Measurements from ENCODE around the gene EIF4E1B. TPM values are rescaled to one million over a fixed set of nuclear protein-coding genes. Genes with fewer than 3 reads are reported as not detected.

The EIF4E1B gene
- total and polyA plus RNA-seq, 10 donors: not detected

DNA sequence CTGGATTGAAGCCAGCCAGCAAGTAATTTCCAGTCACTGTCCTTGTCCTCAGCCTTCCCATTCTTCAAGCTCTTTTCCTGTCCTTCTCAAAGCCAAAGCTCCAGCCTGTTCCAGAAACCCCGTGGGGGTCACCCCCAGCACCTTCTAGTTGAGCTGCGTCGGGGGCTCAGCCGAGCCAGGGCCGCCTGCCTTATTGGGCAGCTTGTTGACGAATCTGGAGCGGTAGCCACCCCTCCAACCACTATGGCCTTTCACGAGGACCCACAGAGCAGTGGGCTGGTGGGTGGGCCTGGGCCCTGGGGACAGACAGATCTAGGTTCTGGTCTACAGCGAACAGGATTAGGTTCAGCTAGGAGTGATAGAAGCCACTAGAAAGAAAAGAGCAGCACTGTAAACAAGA, 64.2 kb downstream of the EIF4E1B start:
- peaks cover 0 to 100% (median 49%) of the 10 kb centered on the region in 7 donors for H3K27me3 ChIP-seq (replicated peaks in 1 of 7)
- 54 to 74% (median 60%) methylated on average over 9 of the region's 9 CpGs for WGBS, 5 donors
- H3K9me3 ChIP-seq: peaks cover 0 to 3% (median 0%) of the 10 kb centered on the region in 8 donors
- intact Hi-C loops (cut with DNase I; ENCODE audit: low total_unique reads): no loop called here
- no peaks in the 10 kb centered on the region for H3K36me3 ChIP-seq
- no peak for DNase-seq
- no peak overlapping the region for H3K27ac ChIP-seq
- peaks cover 0 to 22% (median 7%) of the 10 kb centered on the region in 6 donors for H3K4me1 ChIP-seq
- H3K4me3 ChIP-seq: no peak overlapping the region
- TF ChIP-seq POLR2AphosphoS5 (IDR thresholded peaks at IDR 0.05) (no peak), POLR2A (IDR thresholded peaks at IDR 0.05) (no peak)
- TF ChIP-seq, protein P1, sequence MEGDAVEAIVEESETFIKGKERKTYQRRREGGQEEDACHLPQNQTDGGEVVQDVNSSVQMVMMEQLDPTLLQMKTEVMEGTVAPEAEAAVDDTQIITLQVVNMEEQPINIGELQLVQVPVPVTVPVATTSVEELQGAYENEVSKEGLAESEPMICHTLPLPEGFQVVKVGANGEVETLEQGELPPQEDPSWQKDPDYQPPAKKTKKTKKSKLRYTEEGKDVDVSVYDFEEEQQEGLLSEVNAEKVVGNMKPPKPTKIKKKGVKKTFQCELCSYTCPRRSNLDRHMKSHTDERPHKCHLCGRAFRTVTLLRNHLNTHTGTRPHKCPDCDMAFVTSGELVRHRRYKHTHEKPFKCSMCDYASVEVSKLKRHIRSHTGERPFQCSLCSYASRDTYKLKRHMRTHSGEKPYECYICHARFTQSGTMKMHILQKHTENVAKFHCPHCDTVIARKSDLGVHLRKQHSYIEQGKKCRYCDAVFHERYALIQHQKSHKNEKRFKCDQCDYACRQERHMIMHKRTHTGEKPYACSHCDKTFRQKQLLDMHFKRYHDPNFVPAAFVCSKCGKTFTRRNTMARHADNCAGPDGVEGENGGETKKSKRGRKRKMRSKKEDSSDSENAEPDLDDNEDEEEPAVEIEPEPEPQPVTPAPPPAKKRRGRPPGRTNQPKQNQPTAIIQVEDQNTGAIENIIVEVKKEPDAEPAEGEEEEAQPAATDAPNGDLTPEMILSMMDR (IDR thresholded peaks at IDR 0.05 in 8 of 11, conservative IDR thresholded peaks at IDR 0.05 in 3 of 11): no peak

DNA sequence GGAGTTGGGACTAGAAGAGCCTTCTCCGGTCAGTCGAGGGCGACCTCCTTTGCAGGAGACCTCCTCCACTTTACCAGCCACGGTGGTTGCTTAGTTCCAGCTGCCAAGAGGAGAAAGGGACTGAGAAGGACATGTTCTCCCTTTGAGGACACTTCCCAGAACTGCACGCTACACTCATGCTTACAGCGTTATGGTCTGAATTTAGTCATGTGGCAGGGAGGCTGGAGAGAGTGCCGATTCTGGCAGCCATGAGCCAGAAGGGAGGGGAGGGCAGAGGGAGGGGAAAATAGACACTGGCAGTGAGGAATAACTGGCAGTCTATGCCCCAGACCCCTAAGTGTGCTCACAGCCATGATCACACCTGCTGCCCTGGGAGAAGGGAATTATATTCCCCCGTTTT, 64.6 kb downstream of the EIF4E1B start:
- TF ChIP-seq POLR2AphosphoS5 (IDR thresholded peaks at IDR 0.05) (no peak), POLR2A (IDR thresholded peaks at IDR 0.05) (no peak)
- TF ChIP-seq, protein P1 (IDR thresholded peaks at IDR 0.05 in 8 of 11, conservative IDR thresholded peaks at IDR 0.05 in 3 of 11): no peak
- WGBS, 5 donors: 61 to 72% (median 68%) methylated on average over 8 of the region's 8 CpGs
- no peak for DNase-seq
- Histone ChIP-seq H3K9me3 (peaks cover 0 to 3% (median 0%) of the 10 kb centered on the region in 8 donors), H3K4me3 (no peak overlapping the region), H3K4me1 (peaks cover 0 to 22% (median 7%) of the 10 kb centered on the region in 6 donors), H3K27me3 (replicated peaks in 1 of 7) (peaks cover 0 to 100% (median 53%) of the 10 kb centered on the region in 7 donors), H3K27ac (no peak overlapping the region), H3K36me3 (no peaks in the 10 kb centered on the region)
- intact Hi-C loops (cut with DNase I; ENCODE audit: low total_unique reads): no loop called here

Small RNA genes within 50 kb of the gene (microRNA-seq; reads per million reads assigned to microRNA genes)
- 0 reads per million in 3 donors for gene MIR4281

Small RNA genes within 50 kb of the gene (small RNA-seq; reads per million reads assigned to genes)
- gene MIR4281: 0 reads per million in 4 donors

Other genes starting within 250 kb of the EIF4E1B start
- 10 to 100 TPM in 5 of 7 donors, 1 to 10 TPM in 2; 5.9 to 23.3 (median 12.4) TPM for gene NOP16, start 242.1 kb upstream of the EIF4E1B start, total RNA-seq
- gene NOP16, start 242.1 kb upstream of the EIF4E1B start, polyA plus RNA-seq: 10 to 100 TPM; 37.4 to 47.1 (median 41.5) TPM
- gene HIGD2A, start 241.9 kb upstream of the EIF4E1B start, total RNA-seq: 100 to 1,000 TPM in 4 of 7 donors, 10 to 100 TPM in 3; 89.3 to 191 (median 102) TPM
- 100 to 1,000 TPM; 196 to 276 (median 220) TPM for gene HIGD2A, start 241.9 kb upstream of the EIF4E1B start, polyA plus RNA-seq
- gene CLTB, start 214.1 kb upstream of the EIF4E1B start, total RNA-seq: 10 to 100 TPM; 51.9 to 70.2 (median 62.9) TPM
- gene CLTB, start 214.1 kb upstream of the EIF4E1B start, polyA plus RNA-seq: 10 to 100 TPM; 64.1 to 98.4 (median 69.2) TPM
- gene FAF2, start 182.3 kb upstream of the EIF4E1B start, total RNA-seq: 10 to 100 TPM; 28.6 to 41.3 (median 34.0) TPM
- gene FAF2, start 182.3 kb upstream of the EIF4E1B start, polyA plus RNA-seq: 1 to 10 TPM; 7.6 to 9.4 (median 9.1) TPM
- 100 to 1,000 TPM in 6 of 7 donors, 10 to 100 TPM in 1; 75.1 to 143 (median 121) TPM for gene RNF44, start 93.3 kb upstream of the EIF4E1B start, total RNA-seq
- gene RNF44, start 93.3 kb upstream of the EIF4E1B start, polyA plus RNA-seq: 10 to 100 TPM; 28.0 to 82.1 (median 44.4) TPM
- gene CDHR2, start 81.3 kb upstream of the EIF4E1B start, total RNA-seq: 1 to 10 TPM in 1 of 7 donors, under 1 TPM in 4, not detected in 2; 0.17 to 1.4 (median 0.54) TPM
- gene CDHR2, start 81.3 kb upstream of the EIF4E1B start, polyA plus RNA-seq: under 1 TPM; 0.02 to 0.26 (median 0.10) TPM
- 1 to 10 TPM in 4 of 7 donors, under 1 TPM in 3; 0.52 to 1.3 (median 1.1) TPM for gene GPRIN1, start 20.5 kb upstream of the EIF4E1B start, total RNA-seq
- gene GPRIN1, start 20.5 kb upstream of the EIF4E1B start, polyA plus RNA-seq: under 1 TPM; 0.13 to 0.48 (median 0.46) TPM
- not detected for gene SNCB, start 141 bp upstream of the EIF4E1B start, total RNA-seq
- gene SNCB, start 141 bp upstream of the EIF4E1B start, polyA plus RNA-seq: under 1 TPM; 0.19 to 0.41 (median 0.33) TPM
- 10 to 100 TPM; 18.4 to 36.4 (median 24.1) TPM for gene TSPAN17, start 16.8 kb downstream of the EIF4E1B start, total RNA-seq
- 10 to 100 TPM; 15.3 to 33.3 (median 22.6) TPM for gene TSPAN17, start 16.8 kb downstream of the EIF4E1B start, polyA plus RNA-seq
- not detected for gene UNC5A, start 179.9 kb downstream of the EIF4E1B start, total RNA-seq
- gene UNC5A, start 179.9 kb downstream of the EIF4E1B start, polyA plus RNA-seq: under 1 TPM in 2 of 3 donors, not detected in 1; 0.03 to 0.06 TPM

All from spleen (tissue), 11 donors.